K562 (cell line): ENCODE results near the gene CLIP2.

ENCODE experiments used
- CBX2 ChIP-seq: fragments of 200-600 bp; sonication (generic); IDR thresholded peaks from one replicate; pipeline ENCODE4 v1.6.1; 2012; ENCODE audit warnings: mild to moderate bottlenecking, low read length, inconsistent platforms; ENCODE audit not compliant: insufficient read depth, poor library complexity, severe bottlenecking
- CTCF ChIP-seq, 3 experiments: IDR thresholded peaks in 2 of 3; conservative IDR thresholded peaks in 1 of 3; 2 replicates each; pipeline ENCODE4 v1.5.1; 2011 to 2012; ENCODE audit warnings: low read length in 3 of 3, mild to moderate bottlenecking in 3 of 3, control low read depth in 2 of 3, improper control_type of control experiment in 1 of 3, inconsistent platforms in 1 of 3, low read depth in 1 of 3, mixed read lengths in 1 of 3, moderate library complexity in 1 of 3; ENCODE audit not compliant: insufficient read depth in 2 of 3
- FOS ChIP-seq: IDR thresholded peaks from 3 replicates; pipeline ENCODE4 v1.6.1; 2011; ENCODE audit not compliant: insufficient read length; ENCODE audit errors: extremely low read depth
- MEF2A ChIP-seq: IDR thresholded peaks from 2 replicates; pipeline ENCODE4 v1.6.1; 2011; ENCODE audit warnings: low read depth, mild to moderate bottlenecking, low read length, moderate library complexity; ENCODE audit not compliant: control insufficient read depth
- PTBP1 ChIP-seq: fragments of 200-400 bp; formaldehyde crosslinking; IDR thresholded peaks from 2 replicates; pipeline ENCODE4 v1.6.1; 2017; ENCODE audit warnings: low read depth, low read length
- SAP30 ChIP-seq: fragments of 200-600 bp; sonication (generic); IDR thresholded peaks from 2 replicates; pipeline ENCODE4 v1.6.1; 2012; ENCODE audit warnings: borderline replicate concordance, low read depth, mild to moderate bottlenecking, moderate library complexity, low read length, control low read depth, inconsistent platforms; ENCODE audit not compliant: insufficient read depth, poor library complexity, severe bottlenecking
- ZNF121 ChIP-seq: sonication (generic); formaldehyde crosslinking; conservative IDR thresholded peaks from 2 replicates; pipeline ENCODE4 v1.8.0; 2022; ENCODE audit warnings: missing genetic modification reagents
- ZNF143 ChIP-seq: sonication (generic); formaldehyde crosslinking; IDR thresholded peaks from 2 replicates; pipeline ENCODE4 v1.9.0; 2022; ENCODE audit warnings: mild to moderate bottlenecking, missing genetic modification reagents
- ZNF175 ChIP-seq: fragments of 200-800 bp; sonication (Bioruptor generic); IDR thresholded peaks from 2 replicates; pipeline ENCODE4 v1.6.1; 2016; ENCODE audit warnings: low read depth, mild to moderate bottlenecking, missing genetic modification characterization, missing compliant biosample characterization
- TF ChIP-seq, protein P1 (sequence below): conservative IDR thresholded peaks from 2 replicates; pipeline ENCODE4 v1.6.1; 2011; ENCODE audit warnings: low read depth, mild to moderate bottlenecking, low read length; ENCODE audit not compliant: control insufficient read depth

DNA sequence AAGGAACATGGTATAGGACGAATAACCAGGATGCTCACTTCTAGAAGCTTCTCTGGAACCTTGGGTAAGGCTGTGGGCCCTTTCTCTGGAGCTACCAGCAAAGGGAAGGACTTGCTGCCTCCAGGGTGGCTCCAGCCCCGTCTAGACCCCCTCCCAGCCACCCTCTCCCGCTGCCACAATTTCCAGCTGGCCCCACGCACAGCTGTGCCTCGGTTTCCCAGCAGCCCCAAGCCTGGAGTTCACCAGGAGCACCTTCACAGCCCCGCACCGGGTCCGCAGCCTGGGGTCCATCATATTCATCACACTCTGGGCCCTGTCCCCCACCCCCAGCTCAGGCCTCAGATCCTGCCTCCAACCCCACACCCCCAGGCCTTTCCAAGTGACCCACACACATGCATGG lies 128.9 kb downstream of the CLIP2 start:
- TF ChIP-seq ZNF143 (no peak), MEF2A (no peak), ZNF175 (CRISPR knock-in tag) (no peak), FOS (no peak), PTBP1 (no peak), ZNF121 (no peak), CTCF (IDR thresholded peaks at IDR 0.05 in 2 of 3, conservative IDR thresholded peaks at IDR 0.05 in 1 of 3; ENCODE audit: insufficient read depth in 2 of 3, low read depth in 1 of 3, low read length in 3 of 3) (no peak), SAP30 (no peak), CBX2 (no peak)
- TF ChIP-seq, protein P1, sequence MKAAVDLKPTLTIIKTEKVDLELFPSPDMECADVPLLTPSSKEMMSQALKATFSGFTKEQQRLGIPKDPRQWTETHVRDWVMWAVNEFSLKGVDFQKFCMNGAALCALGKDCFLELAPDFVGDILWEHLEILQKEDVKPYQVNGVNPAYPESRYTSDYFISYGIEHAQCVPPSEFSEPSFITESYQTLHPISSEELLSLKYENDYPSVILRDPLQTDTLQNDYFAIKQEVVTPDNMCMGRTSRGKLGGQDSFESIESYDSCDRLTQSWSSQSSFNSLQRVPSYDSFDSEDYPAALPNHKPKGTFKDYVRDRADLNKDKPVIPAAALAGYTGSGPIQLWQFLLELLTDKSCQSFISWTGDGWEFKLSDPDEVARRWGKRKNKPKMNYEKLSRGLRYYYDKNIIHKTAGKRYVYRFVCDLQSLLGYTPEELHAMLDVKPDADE, result no peak
